ENCODE measurements around the gene PBXIP1. TPM values are rescaled to one million over a fixed set of nuclear protein-coding genes. Genes with fewer than 3 reads are reported as not detected.
"Not testable (repeated sequence)": the region's sequence is repeated elsewhere in the genome, so short reads cannot be mapped to it uniquely, and the experiment has no call there.

Gene PBXIP1
- total RNA-seq, 1 experiment from 2014 or later: 11.3 TPM

- H3K4me3 Mint-ChIP-seq (ENCODE audit: unreplicated experiment): no peak overlapping the region
- DNase-seq (ENCODE audit: unreplicated experiment): peak; percentile 79
- no peak for TF ChIP-seq CTCF (IDR thresholded peaks at IDR 0.05; ENCODE audit: unreplicated experiment)
- peaks cover 67% of the 10 kb centered on the region for H3K36me3 Mint-ChIP-seq (ENCODE audit: insufficient read depth, unreplicated experiment)
- H3K9me3 Mint-ChIP-seq (ENCODE audit: unreplicated experiment): no peaks in the 10 kb centered on the region
- no peaks in the 10 kb centered on the region for H3K27me3 Mint-ChIP-seq (ENCODE audit: insufficient read depth, unreplicated experiment)
- CTCF ChIA-PET: interaction anchor here (0.7 to 7.3 kb wide), 8 partner anchors 9 to 209 kb away, joined by 3 to 118 read pairs (median 4); partner anchors contain the start of genes LENEP and SHC1
- no peak overlapping the region for H3K27ac Mint-ChIP-seq (ENCODE audit: low read depth, unreplicated experiment)
- no TSS peak for BruUV-seq (replicated peaks)
- POLR2A ChIA-PET: interaction anchor here (0.6 to 41.1 kb wide), 5 partner anchors 2 to 95 kb away, joined by 3 to 1917 read pairs (median 4); partner anchors contain the start of genes CKS1B, FLAD1, LENEP and PBXIP1
- H3K4me1 Mint-ChIP-seq (ENCODE audit: insufficient read depth, unreplicated experiment): peaks cover 17% of the 10 kb centered on the region
- intact Hi-C loops (cut with micrococcal nuclease): no loop called here
Observed at GRCh38 chr1:154987326-154987725, 31.4 kb upstream of the PBXIP1 start.

- BruUV-seq (replicated peaks); intact Hi-C loops (cut with micrococcal nuclease); H3K27ac Mint-ChIP-seq (ENCODE audit: low read depth, unreplicated experiment); H3K4me3 Mint-ChIP-seq (ENCODE audit: unreplicated experiment); H3K9me3 Mint-ChIP-seq (ENCODE audit: unreplicated experiment); H3K27me3 Mint-ChIP-seq (ENCODE audit: insufficient read depth, unreplicated experiment); DNase-seq (ENCODE audit: unreplicated experiment): not testable (repeated sequence)
- CTCF ChIA-PET: interaction anchor here (0.7 to 7.3 kb wide), 4 partner anchors 10 to 210 kb away, joined by 3 to 118 read pairs (median 4); partner anchors contain the start of gene LENEP
- H3K4me1 Mint-ChIP-seq (ENCODE audit: insufficient read depth, unreplicated experiment): peaks cover 17% of the 10 kb centered on the region
- peaks cover 67% of the 10 kb centered on the region for H3K36me3 Mint-ChIP-seq (ENCODE audit: insufficient read depth, unreplicated experiment)
- POLR2A ChIA-PET: interaction anchor here (39.6 to 41.1 kb wide), 2 partner anchors 2 to 16 kb away, joined by 1917 read pairs; partner anchors contain the start of genes CKS1B, FLAD1, LENEP and PBXIP1
Observed at GRCh38 chr1:154986736-154987135, 30.8 kb upstream of the PBXIP1 start.

GRCh38 chr1:154983776-154984466 lies 28.0 kb upstream of the PBXIP1 start:
- no TSS peak for BruUV-seq (replicated peaks)
- no peaks in the 10 kb centered on the region for H3K9me3 Mint-ChIP-seq (ENCODE audit: unreplicated experiment)
- peaks cover 64% of the 10 kb centered on the region for H3K36me3 Mint-ChIP-seq (ENCODE audit: insufficient read depth, unreplicated experiment)
- intact Hi-C loops (cut with micrococcal nuclease): loop anchor here (1.0 to 2.0 kb wide), 2 partner anchors 13 to 33 kb away; partner anchors contain the start of gene SHC1
- peak; percentile 47 for DNase-seq (ENCODE audit: unreplicated experiment)
- no peak overlapping the region for H3K27ac Mint-ChIP-seq (ENCODE audit: low read depth, unreplicated experiment)
- no peaks in the 10 kb centered on the region for H3K27me3 Mint-ChIP-seq (ENCODE audit: insufficient read depth, unreplicated experiment)
- CTCF ChIA-PET: interaction anchor here (0.7 to 7.3 kb wide), 24 partner anchors 10 to 798 kb away, joined by 3 to 118 read pairs (median 4); partner anchors contain the start of genes LENEP, PBXIP1, PMVK and PYGO2
- no peak overlapping the region for H3K4me3 Mint-ChIP-seq (ENCODE audit: unreplicated experiment)
- H3K4me1 Mint-ChIP-seq (ENCODE audit: insufficient read depth, unreplicated experiment): peaks cover 8% of the 10 kb centered on the region
- TF ChIP-seq CTCF (IDR thresholded peaks at IDR 0.05; ENCODE audit: unreplicated experiment): no peak
- POLR2A ChIA-PET: interaction anchor here (0.5 to 41.1 kb wide), 35 partner anchors 5 to 894 kb away, joined by 3 to 1917 read pairs (median 4); partner anchors contain the start of genes ADAM15, CKS1B, EFNA3 and FLAD1

GRCh38 chr1:154982897-154983648 lies 27.2 kb upstream of the PBXIP1 start, which contains the start of gene FLAD1:
TSS of gene FLAD1 (plus strand) at chr1:154983344. CDS start at chr1:154983695, 351 bp downstream.
- CTCF ChIA-PET: interaction anchor here (0.6 to 7.3 kb wide), 21 partner anchors 10 to 578 kb away, joined by 3 to 118 read pairs (median 5); partner anchors contain the start of genes CKS1B, LENEP, PBXIP1 and PMVK
- intact Hi-C loops (cut with micrococcal nuclease): loop anchor here (1.0 kb wide), 1 partner anchor 34 kb away; no protein-coding TSS in a partner anchor
- DNase-seq (ENCODE audit: unreplicated experiment): peak; percentile 100
- peaks cover 60% of the 10 kb centered on the region for H3K36me3 Mint-ChIP-seq (ENCODE audit: insufficient read depth, unreplicated experiment)
- POLR2A ChIA-PET: interaction anchor here (0.5 to 41.1 kb wide), 33 partner anchors 6 to 893 kb away, joined by 3 to 1917 read pairs (median 4); partner anchors contain the start of genes CKS1B, EFNA3, FLAD1 and LENEP
- no peaks in the 10 kb centered on the region for H3K27me3 Mint-ChIP-seq (ENCODE audit: insufficient read depth, unreplicated experiment)
- TF ChIP-seq CTCF (IDR thresholded peaks at IDR 0.05; ENCODE audit: unreplicated experiment): no peak
- H3K9me3 Mint-ChIP-seq (ENCODE audit: unreplicated experiment): no peaks in the 10 kb centered on the region
- no peak within 1 kb of the TSS for H3K4me3 Mint-ChIP-seq (ENCODE audit: unreplicated experiment)
- H3K4me1 Mint-ChIP-seq (ENCODE audit: insufficient read depth, unreplicated experiment): peaks cover 6% of the 10 kb centered on the region
- no peak within 1 kb of the TSS for H3K27ac Mint-ChIP-seq (ENCODE audit: low read depth, unreplicated experiment)
- no TSS peak for BruUV-seq (replicated peaks)
